Pancreas (tissue), 10 donors: Measurements from ENCODE around the gene R3HCC1L. TPM values are rescaled to one million over a fixed set of nuclear protein-coding genes. Genes with fewer than 3 reads are reported as not detected.

Source experiments
- ATAC-seq, 4 donors: fragments of 200-7000 bp; cut with Tn5 transposase; one replicate each; pipeline versions ENCODE4 v1.8.0 to v1.9.1; 2020; ENCODE audit warnings: mild to moderate bottlenecking in 4 of 4, moderate library complexity in 4 of 4
- DNase-seq, 6 donors: peaks; one replicate each; pipeline ENCODE4 v3.0.0-alpha.2; 2020
- FAIRE-seq: peaks from 2 replicates; lab custom pipeline; 2012; peaks lifted over from hg19 to GRCh38; lab: Jason Lieb, UNC
- H3K27ac ChIP-seq, 4 donors: fragments of 200-600 bp; sonication (generic); 1 replicate in 3 of 4; 2 replicates in 1 of 4; pipeline versions ENCODE4 v1.5.0 to v1.8.0; 2020
- H3K27me3 ChIP-seq, 4 donors: fragments of 200-600 bp; one replicate each; pipeline ENCODE4 v1.8.0; 2021
- H3K36me3 ChIP-seq, 3 donors: fragments of 200-600 bp; sonication (generic) in 1 of 3; one replicate each; pipeline versions ENCODE4 v1.5.0 to v1.8.0; 2020 to 2021
- H3K4me1 ChIP-seq, 3 donors: fragments of 200-600 bp; one replicate each; pipeline ENCODE4 v1.8.0; 2021
- H3K4me3 ChIP-seq, 4 donors: fragments of 200-600 bp; sonication (generic) in 2 of 4; one replicate each; pipeline versions ENCODE4 v1.5.0 to v1.8.0; 2020 to 2021
- H3K9me3 ChIP-seq, 4 donors: fragments of 200-600 bp; one replicate each; pipeline ENCODE4 v1.8.0; 2021
- CTCF ChIP-seq, 4 donors: fragments of 200-600 bp; sonication (generic) in 3 of 4; IDR thresholded peaks; one replicate each; pipeline versions ENCODE4 v1.5.0 to v1.8.0; 2021; ENCODE audit warnings: antibody characterized with exemption in 4 of 4
- WGBS, 2 donors: extraction: QIAGEN DNeasy Blood & Tissue Kit; methylation state at CpG; one replicate each; pipeline ENCODE4 v1.1.7; 2013; 5-methylcytosine and 5-hydroxymethylcytosine counted together
- intact Hi-C, 3 donors: fragments of 100-400 bp; cut with DNase I; formaldehyde crosslinking; loops; one replicate each; pipeline versions ENCODE4 v1.11.1 to v1.14.2; 2022
- polyA plus RNA-seq, 2 donors: library from polyadenylated mRNA; stranded (reverse); fragments of 200-250 nt; gene quantifications; one replicate each; pipeline ENCODE4 v1.2.3, GENCODE V29; 2013
- total RNA-seq, 6 donors: library from RNA; stranded (reverse); fragmentation: NEBNext Ultra II Directional in 4 of 6; extraction: Animal tissue kit (Norgen Biotek cat#: 25700) in 4 of 6; gene quantifications; one replicate each; pipeline versions ENCODE4 v1.2.1 to v1.2.4, GENCODE V29; 2021 to 2023
- donor health status: healthy with polysubstance abuse.
- donor health status: DM: no; HTN: no; CAD: no; lungs with moderate emphysema.
- donor health status: DM: no; HTN: no; CAD: no.
- donor health status: control.
- donor health status: control.
- donor health status: Bipolar disorder and iron deficiency.
- donor health status: DM: yes; HTN: yes; CAD: no.
- donor health status: DM: no; HTN: no; CAD: no.
- donor health status: DM: no; HTN: no; CAD: no.
- donor health status: DM: yes; HTN: yes; CAD: no.

Gene R3HCC1L
- total and polyA plus RNA-seq, 8 donors = 3.9 to 9.5 (median 4.9) TPM

DNA sequence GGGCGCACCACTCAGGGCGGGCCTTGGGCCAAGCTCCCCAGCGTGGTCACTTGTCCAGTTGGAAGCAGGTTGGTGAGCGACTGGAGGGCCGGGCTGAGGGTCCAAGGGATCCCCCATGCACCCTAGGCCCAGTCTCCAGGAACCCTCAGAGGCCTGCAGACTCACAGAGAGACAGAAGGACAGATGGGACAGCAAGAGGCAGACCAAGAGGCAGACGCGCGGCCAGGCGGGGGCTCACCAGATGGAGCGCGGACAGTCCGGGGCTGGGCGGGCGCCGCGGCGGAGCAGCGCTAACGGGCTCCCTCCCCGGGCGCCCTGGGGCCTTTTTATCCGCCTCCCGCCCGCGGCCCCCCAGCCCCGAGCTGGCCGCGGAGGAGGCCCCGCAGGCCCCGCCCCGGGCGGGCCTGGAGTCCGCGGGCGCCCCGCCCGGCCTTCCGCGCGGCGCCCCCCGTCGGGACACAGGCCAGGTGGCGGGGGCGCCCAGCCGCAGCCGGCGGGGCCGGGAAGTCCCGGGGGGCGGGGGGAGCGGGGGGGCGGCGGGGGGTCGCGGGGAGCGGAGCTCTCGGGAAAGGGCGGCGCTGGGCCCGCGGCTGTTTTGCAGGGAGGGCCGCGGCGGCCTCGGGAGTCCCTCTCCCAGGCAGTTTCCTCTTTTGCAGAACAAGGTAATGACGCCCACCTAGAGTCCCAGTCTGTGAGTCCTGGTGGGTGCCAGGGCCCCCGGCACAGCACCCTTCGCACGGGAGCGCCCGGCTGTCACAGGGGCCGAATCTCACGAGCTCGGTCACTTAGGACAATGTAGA lies 133.6 kb downstream of the R3HCC1L start, which contains the start of gene LOXL4:
Gene LOXL4, minus strand, starts transcription at position 301 of the 800 bp plus-strand sequence. CDS start 5,175 bp downstream, outside the sequence.
- H3K27ac ChIP-seq = peak within 1 kb of the TSS; percentile 70 to 87 (median 78)
- intact Hi-C loops = no loop called here
- no peaks in the 10 kb centered on the region for H3K27me3 ChIP-seq
- 4 to 7% methylated on average over 30 to 75 of the region's 75 CpGs for WGBS, 2 donors
- no peak for FAIRE-seq
- H3K36me3 ChIP-seq = no peaks in the 10 kb centered on the region
- peak; percentile 13 to 38 (median 24) for ATAC-seq
- TF ChIP-seq CTCF (IDR thresholded peaks at IDR 0.05) = no peak
- DNase-seq = peak in 3 of 6 donors; percentile 25 to 73 (median 54)
- peak within 1 kb of the TSS; percentile 19 to 42 (median 34) for H3K4me3 ChIP-seq
- no peaks in the 10 kb centered on the region for H3K9me3 ChIP-seq
- peaks cover 0 to 7% (median 0%) of the 10 kb centered on the region in 3 donors for H3K4me1 ChIP-seq

DNA sequence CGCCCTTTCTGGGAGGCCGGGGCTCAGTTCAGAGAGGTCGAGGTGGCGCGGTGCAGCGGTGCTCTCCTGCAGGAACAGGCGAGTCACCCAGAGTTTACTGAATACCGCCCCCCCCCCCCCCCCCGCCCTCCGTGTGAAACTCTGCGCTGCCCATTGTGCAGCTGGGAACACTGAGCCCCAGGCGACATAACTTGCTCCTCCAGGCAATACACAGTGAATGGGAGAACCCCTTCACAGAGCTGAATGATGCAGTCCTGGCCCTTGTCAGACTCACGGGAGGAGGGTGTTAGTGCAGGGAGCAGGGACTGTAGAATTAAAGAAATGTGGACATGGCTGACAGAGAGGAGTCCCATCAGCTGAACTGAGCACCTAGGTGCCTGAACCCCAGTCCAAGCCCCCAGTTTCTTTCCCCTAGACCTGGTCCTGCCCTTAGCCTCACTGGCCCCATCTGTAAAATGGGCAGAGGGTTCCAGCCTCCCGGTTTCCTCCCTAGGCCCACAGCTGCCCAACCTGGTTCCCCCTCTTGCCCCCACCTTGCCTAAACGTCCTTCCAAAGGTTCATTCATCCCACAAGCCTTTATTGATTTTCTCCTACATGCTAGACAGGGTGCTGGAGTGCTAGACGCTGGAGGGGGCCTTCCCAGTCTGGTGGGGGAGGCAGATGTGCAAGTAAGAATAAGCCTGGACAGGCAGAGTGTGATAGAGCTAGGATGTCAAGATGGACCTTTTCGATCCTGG lies 134.4 kb downstream of the R3HCC1L start:
- peak overlapping the region; percentile 55 to 79 (median 64) for H3K27ac ChIP-seq
- TF ChIP-seq CTCF (IDR thresholded peaks at IDR 0.05) = no peak
- FAIRE-seq (no peak), DNase-seq (peak in 3 of 6 donors; percentile 53 to 63 (median 53)), ATAC-seq (peak; percentile 48 to 64 (median 55))
- no peaks in the 10 kb centered on the region for H3K36me3 ChIP-seq
- 12 to 17% methylated on average over 17 of the region's 17 CpGs for WGBS, 2 donors
- H3K4me1 ChIP-seq = peaks cover 0 to 7% (median 0%) of the 10 kb centered on the region in 3 donors
- H3K27me3 ChIP-seq = no peaks in the 10 kb centered on the region
- peak overlapping the region in 3 of 4 donors; percentile 20 to 40 (median 40) for H3K4me3 ChIP-seq
- intact Hi-C loops = no loop called here
- H3K9me3 ChIP-seq = no peaks in the 10 kb centered on the region

DNA sequence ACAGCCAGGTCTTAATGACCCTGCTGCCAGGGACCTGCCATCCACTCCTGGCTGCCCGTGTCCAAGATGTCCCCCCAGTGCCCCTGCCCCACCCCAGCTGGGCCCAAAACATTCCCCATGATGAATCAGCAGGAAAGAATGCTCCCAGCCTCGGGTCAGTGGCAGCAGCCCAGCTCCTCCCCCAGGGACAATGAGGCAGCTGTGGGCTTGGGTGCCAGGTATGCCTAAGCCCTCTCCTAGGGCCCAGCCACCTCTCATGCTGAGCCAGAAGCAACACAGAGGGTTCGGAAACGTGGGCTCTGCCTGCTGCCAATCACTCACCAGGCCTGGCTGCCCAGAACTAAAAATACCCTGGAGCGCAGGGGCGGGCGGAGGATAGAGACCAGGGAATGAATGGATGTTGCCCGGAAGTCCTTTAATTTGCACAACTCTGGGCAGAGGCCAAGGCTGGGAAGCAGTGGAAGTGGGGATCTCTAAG lies 135.0 kb downstream of the R3HCC1L start:
- Histone ChIP-seq H3K36me3 (no peaks in the 10 kb centered on the region), H3K9me3 (no peaks in the 10 kb centered on the region), H3K4me1 (peaks cover 0 to 7% (median 0%) of the 10 kb centered on the region in 3 donors), H3K27ac (peak overlapping the region; percentile 55 to 79 (median 66)), H3K27me3 (no peaks in the 10 kb centered on the region), H3K4me3 (no peak overlapping the region)
- FAIRE-seq (no peak), DNase-seq (peak; percentile 64 to 86 (median 80)), ATAC-seq (peak; percentile 76 to 80 (median 80))
- WGBS, 2 donors = 28 to 34% methylated on average over 8 of the region's 8 CpGs
- TF ChIP-seq CTCF (IDR thresholded peaks at IDR 0.05) = no peak
- intact Hi-C loops = no loop called here

DNA sequence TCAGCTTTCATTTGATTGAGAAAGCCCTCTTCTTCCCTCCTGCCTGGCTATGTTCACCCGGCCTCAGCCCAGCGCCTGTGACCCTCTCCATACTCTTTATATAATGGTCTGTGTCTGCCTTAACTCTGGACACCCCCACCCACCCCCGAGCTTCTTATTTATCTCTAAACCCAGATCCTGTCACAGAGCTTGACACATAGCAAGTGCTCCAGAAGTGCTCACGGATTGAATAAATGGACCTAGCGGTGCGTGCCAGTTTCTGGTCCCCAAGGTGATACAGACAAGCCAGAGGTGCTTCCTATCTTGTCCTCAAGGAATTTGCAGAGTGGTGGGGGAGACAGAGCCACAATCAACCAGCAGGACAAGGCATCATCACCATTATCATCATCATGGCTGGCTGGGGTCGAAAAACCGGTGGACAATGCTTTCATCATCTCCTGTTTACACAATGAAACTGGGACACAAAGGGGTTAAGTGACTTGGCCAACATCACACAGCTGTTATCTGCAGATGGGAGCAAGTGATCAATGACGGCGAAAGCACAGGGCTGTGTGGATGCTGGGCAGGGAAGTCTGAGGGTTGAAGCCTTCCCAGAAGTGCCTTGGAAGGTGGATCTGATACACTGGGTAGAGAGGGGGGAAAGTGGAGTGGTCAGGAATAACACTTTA lies 135.8 kb downstream of the R3HCC1L start:
- no peak for ATAC-seq

More for the DNA sequence above, 135.8 kb downstream of the R3HCC1L start:
- Histone ChIP-seq H3K4me3 (no peak overlapping the region), H3K27ac (peak overlapping the region; percentile 29 to 79 (median 63)), H3K9me3 (no peaks in the 10 kb centered on the region), H3K36me3 (no peaks in the 10 kb centered on the region), H3K27me3 (no peaks in the 10 kb centered on the region), H3K4me1 (peaks cover 0 to 7% (median 0%) of the 10 kb centered on the region in 3 donors)
- no peak for TF ChIP-seq CTCF (IDR thresholded peaks at IDR 0.05)
- FAIRE-seq (no peak), DNase-seq (no peak)
- WGBS, 2 donors = 38 to 40% methylated on average over 10 of the region's 10 CpGs
- intact Hi-C loops = no loop called here
